ENCODE measurements around the gene AFAP1.

DNA sequence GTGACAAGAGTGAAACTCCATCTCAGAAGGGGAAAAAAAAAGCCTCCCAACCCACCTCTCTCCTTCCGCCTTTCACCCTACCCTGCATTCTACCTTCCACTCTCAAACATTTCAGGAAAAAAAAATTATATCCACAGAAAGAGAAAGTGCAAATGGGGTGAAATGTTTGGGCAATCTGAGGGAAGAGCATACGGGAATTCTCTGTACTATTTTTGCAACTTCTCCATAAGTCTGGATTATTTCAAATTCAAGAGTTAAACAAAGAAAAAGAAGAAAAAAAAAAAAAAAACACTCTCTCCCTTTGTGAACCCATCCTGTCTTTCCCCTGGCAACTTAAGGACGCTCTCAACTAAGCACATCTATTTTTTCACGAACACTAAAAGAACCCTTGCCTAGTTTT, 41.3 kb downstream of the AFAP1 start:
- TF ChIP-seq TEAD4 (IDR thresholded peaks at IDR 0.05; ENCODE audit: low read depth, low read length) (no peak), CHD2 (IDR thresholded peaks at IDR 0.05; ENCODE audit: low read length) (no peak), EP300 (IDR thresholded peaks at IDR 0.05; ENCODE audit: borderline replicate concordance in 1 of 2, low read depth in 2 of 2, low read length in 2 of 2) (no peak), SP2 (IDR thresholded peaks at IDR 0.05; ENCODE audit: low read length) (no peak)

Data from H1 (cell line).